Gastroesophageal sphincter (tissue), 4 donors: Measurements from ENCODE around the gene CLCA1. TPM values are rescaled to one million over a fixed set of nuclear protein-coding genes. Genes with fewer than 3 reads are reported as not detected.
"Not testable (repeated sequence)": the region's sequence is repeated elsewhere in the genome, so short reads cannot be mapped to it uniquely, and the experiment has no call there.

ENCODE experiments used
- ATAC-seq: fragments of 150-250 bp; one replicate; pipeline ENCODE4 v1.9.1; 2016; ENCODE audit warnings: mild to moderate bottlenecking, moderate library complexity
- H3K27ac ChIP-seq, 4 donors: fragments of 200-600 bp; sonication (generic) in 3 of 4; 1 replicate in 3 of 4; 2 replicates in 1 of 4; pipeline ENCODE4 v1.5.1; 2016 to 2019
- H3K27me3 ChIP-seq: fragments of 200-600 bp; sonication (generic); one replicate; pipeline ENCODE4 v1.5.1; 2019
- H3K36me3 ChIP-seq, 2 donors: fragments of 200-600 bp; sonication (generic); one replicate each; pipeline ENCODE4 v1.5.1; 2019; ENCODE audit warnings: control low read depth in 1 of 2
- H3K4me1 ChIP-seq, 3 donors: fragments of 200-600 bp; sonication (generic); 1 replicate in 2 of 3; 2 replicates in 1 of 3; pipeline ENCODE4 v1.5.1; 2016 to 2019; ENCODE audit warnings: control low read depth in 2 of 3
- H3K4me3 ChIP-seq, 2 donors: fragments of 200-600 bp; sonication (generic); one replicate each; pipeline ENCODE4 v1.5.1; 2019; ENCODE audit warnings: mild to moderate bottlenecking in 1 of 2, moderate library complexity in 1 of 2
- H3K9me3 ChIP-seq, 3 donors: fragments of 200-600 bp; sonication (generic); one replicate each; pipeline ENCODE4 v1.5.1; 2017 to 2019; ENCODE audit warnings: control low read depth in 2 of 3
- CTCF ChIP-seq, 4 experiments: fragments of 200-600 bp in 2 of 4; fragments of 450-650 bp in 2 of 4; sonication (generic) in 1 of 4; IDR thresholded peaks; one replicate each; pipeline ENCODE4 v1.5.1; 2017 to 2019; ENCODE audit warnings: antibody characterized with exemption in 4 of 4, mild to moderate bottlenecking in 2 of 4, moderate library complexity in 2 of 4
- EP300 ChIP-seq: sonication (generic); formaldehyde crosslinking; IDR thresholded peaks from one replicate; pipeline ENCODE4 v1.6.1; 2017; ENCODE audit warnings: antibody characterized with exemption, mild to moderate bottlenecking
- POLR2A ChIP-seq, 2 donors: fragments of 450-650 bp; IDR thresholded peaks; one replicate each; pipeline ENCODE4 v1.6.1; 2017; ENCODE audit warnings: antibody characterized with exemption in 2 of 2, mild to moderate bottlenecking in 2 of 2, moderate library complexity in 1 of 2
- POLR2AphosphoS5 ChIP-seq: sonication (generic); formaldehyde crosslinking; IDR thresholded peaks from one replicate; pipeline ENCODE4 v1.6.1; 2017; ENCODE audit warnings: antibody characterized with exemption
- WGBS, 2 donors: methylation state at CpG; one replicate each; pipeline ENCODE4 v1.1.5; 2018; ENCODE audit warnings: low coverage in 1 of 2; 5-methylcytosine and 5-hydroxymethylcytosine counted together
- total RNA-seq, 4 donors: library from RNA; depleted of rRNA; stranded (reverse); fragments of >200 nt; gene quantifications; one replicate each; pipeline ENCODE4 v1.1.0, GENCODE V29; 2016

Gene CLCA1
- total RNA-seq, 4 donors from 2014 or later, result not detected

DNA sequence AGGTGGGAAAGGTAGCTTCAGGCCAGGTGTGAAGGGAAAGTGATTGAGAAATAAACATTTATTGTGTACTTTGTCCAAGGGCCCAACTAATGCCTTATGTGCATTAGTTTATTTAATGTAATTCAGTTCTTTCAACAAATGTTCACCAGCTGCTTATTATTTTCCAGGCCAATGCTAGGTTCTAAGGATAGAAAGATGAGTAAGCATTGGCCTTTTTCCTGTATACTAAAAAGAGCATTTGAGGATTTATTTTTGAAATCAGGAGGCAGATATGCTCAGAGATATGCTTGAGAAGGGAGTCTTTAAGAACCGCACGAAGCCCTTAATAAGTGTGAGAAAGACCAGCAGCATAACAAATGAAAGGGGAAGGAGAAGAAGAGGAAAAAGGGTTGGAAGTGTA lies 32.0 kb downstream of the CLCA1 start:
- Histone ChIP-seq H3K27me3 (no peaks in the 10 kb centered on the region), H3K36me3 (no peaks in the 10 kb centered on the region), H3K4me1 (peaks cover 0 to 39% (median 5%) of the 10 kb centered on the region in 3 donors), H3K9me3 (no peaks in the 10 kb centered on the region), H3K4me3 (no peak overlapping the region), H3K27ac (peak overlapping the region in 2 of 4 donors; percentile 23 to 31)
- TF ChIP-seq CTCF (IDR thresholded peaks at IDR 0.05) (no peak), POLR2A (IDR thresholded peaks at IDR 0.05) (no peak), POLR2AphosphoS5 (no peak), EP300 (no peak)
- no peak for ATAC-seq
- WGBS, 2 donors, result 0 to 7% methylated on average over 2 of the region's 2 CpGs

- 53 to 64% methylated on average over 9 to 15 of the region's 16 CpGs for WGBS, 2 donors
- H3K27me3 ChIP-seq, ATAC-seq, H3K36me3 ChIP-seq, H3K9me3 ChIP-seq: not testable (repeated sequence)
- Histone ChIP-seq H3K27ac (peak overlapping the region in 1 of 4 donors; percentile 31), H3K4me1 (peaks cover 0 to 39% (median 5%) of the 10 kb centered on the region in 3 donors), H3K4me3 (peak overlapping the region in 1 of 2 donors; percentile 6)
- peak in 2 of 4 experiments; percentile 11 to 46 for TF ChIP-seq CTCF (IDR thresholded peaks at IDR 0.05)
Measured at GRCh38 chr1:86502125-86502646, 33.5 kb downstream of the CLCA1 start.

GRCh38 chr1:86502721-86503405 lies 34.1 kb downstream of the CLCA1 start:
- no peak for TF ChIP-seq POLR2A (IDR thresholded peaks at IDR 0.05)
- Histone ChIP-seq H3K4me1 (peaks cover 0 to 39% (median 5%) of the 10 kb centered on the region in 3 donors), H3K4me3 (peak overlapping the region in 1 of 2 donors; percentile 6), H3K27me3 (no peaks in the 10 kb centered on the region), H3K27ac (peak overlapping the region in 2 of 4 donors; percentile 39 to 50), H3K9me3 (no peaks in the 10 kb centered on the region), H3K36me3 (no peaks in the 10 kb centered on the region)
- no peak for ATAC-seq
- 55 to 83% methylated on average over 6 to 11 of the region's 18 CpGs for WGBS, 2 donors

DNA sequence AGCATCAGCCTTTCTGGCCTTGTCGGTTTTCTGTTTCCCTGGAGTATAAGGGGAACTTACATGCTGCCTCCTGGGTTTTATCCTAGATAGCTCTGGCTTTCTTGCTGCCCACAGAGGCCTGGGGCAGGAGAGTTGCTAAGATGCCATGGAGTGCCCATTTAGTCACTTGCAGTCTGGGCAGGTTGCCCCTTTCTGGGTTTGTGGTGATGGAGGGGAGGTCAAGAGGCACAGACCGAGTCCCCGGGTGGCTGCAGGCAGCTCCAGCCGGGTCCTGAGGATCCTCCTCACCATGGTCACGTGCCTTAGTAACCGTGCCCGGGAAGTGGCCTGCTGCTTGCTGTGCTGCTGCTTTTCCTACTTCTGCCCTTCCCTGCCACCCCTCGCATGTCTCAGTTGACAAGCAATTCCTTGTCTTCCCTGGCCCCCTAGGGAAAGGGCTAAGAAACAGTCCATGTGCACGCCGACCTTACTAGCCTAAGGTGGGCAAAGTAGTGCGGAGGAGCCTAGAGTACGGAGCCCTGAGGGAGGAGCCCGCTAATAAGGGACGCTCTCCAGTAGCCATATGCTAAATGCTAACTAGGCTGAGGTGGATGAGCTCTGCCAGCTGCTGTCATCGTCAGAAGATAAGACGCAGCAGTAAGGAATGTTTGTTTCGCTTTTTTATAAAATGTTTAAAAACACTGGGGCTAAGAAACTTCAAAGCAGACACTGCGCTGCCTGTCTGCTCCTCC lies 34.8 kb downstream of the CLCA1 start:
- peak overlapping the region; percentile 28 to 39 for H3K4me3 ChIP-seq
- H3K9me3 ChIP-seq, result no peaks in the 10 kb centered on the region
- H3K36me3 ChIP-seq, result no peaks in the 10 kb centered on the region
- peaks cover 0 to 39% (median 5%) of the 10 kb centered on the region in 3 donors for H3K4me1 ChIP-seq
- WGBS, 2 donors, result 14 to 24% methylated on average over 5 to 10 of the region's 18 CpGs
- ATAC-seq, result no peak
- H3K27ac ChIP-seq, result peak overlapping the region; percentile 20 to 70 (median 44)
- H3K27me3 ChIP-seq, result no peaks in the 10 kb centered on the region
- no peak for TF ChIP-seq POLR2AphosphoS5
- TF ChIP-seq CTCF (IDR thresholded peaks at IDR 0.05), result no peak
- no peak for TF ChIP-seq EP300
- no peak for TF ChIP-seq POLR2A (IDR thresholded peaks at IDR 0.05)

DNA sequence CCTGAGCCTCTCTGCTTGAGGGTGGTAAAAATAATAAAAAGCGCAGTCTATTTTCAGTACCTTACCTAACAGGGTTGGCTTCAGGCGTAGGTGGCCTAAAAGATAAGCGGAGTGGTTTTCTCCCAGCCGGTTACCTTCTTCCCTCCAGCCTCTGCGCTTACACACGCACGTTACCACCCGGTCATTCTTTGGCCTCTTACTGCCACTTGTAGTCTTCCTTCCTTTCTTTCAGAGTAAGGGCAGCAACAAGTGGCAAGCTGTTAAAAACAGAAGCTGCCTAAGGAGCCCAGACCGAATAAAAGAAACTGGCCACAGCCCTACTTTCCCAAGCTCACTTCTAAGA lies 35.4 kb downstream of the CLCA1 start:
- no peaks in the 10 kb centered on the region for H3K9me3 ChIP-seq
- H3K36me3 ChIP-seq, result no peaks in the 10 kb centered on the region
- H3K4me1 ChIP-seq, result peaks cover 0 to 39% (median 5%) of the 10 kb centered on the region in 3 donors
- TF ChIP-seq POLR2AphosphoS5 (no peak), EP300 (no peak), POLR2A (IDR thresholded peaks at IDR 0.05) (no peak), CTCF (IDR thresholded peaks at IDR 0.05) (no peak)
- peak overlapping the region; percentile 20 to 70 (median 44) for H3K27ac ChIP-seq
- no peak for ATAC-seq
- no peaks in the 10 kb centered on the region for H3K27me3 ChIP-seq
- H3K4me3 ChIP-seq, result peak overlapping the region; percentile 28 to 39
- 4 to 33% methylated on average over 2 to 4 of the region's 9 CpGs for WGBS, 2 donors
